ENCODE measurements around the gene ACOXL.
"Not testable (repeated sequence)": the region's sequence is repeated elsewhere in the genome, so short reads cannot be mapped to it uniquely, and the experiment has no call there.

GRCh38 chr2:110687775-110688484, 44.4 kb upstream of the ACOXL start:
- TF ChIP-seq CTCF (IDR thresholded peaks at IDR 0.05; ENCODE audit: insufficient read depth, low read depth, low read length); EZH2 (IDR thresholded peaks at IDR 0.05; ENCODE audit: insufficient read depth, low read length): not testable (repeated sequence)

Measured in astrocyte (in vitro differentiated cells and primary cell).